Dermis blood vessel endothelial cell (primary cell): ENCODE data around the gene WWOX. TPM values are rescaled to one million over a fixed set of nuclear protein-coding genes. Genes with fewer than 3 reads are reported as not detected.

Experiments used
- DNase-seq: peaks from one replicate; pipeline ENCODE4 v3.0.0; 2010
- total RNA-seq: library from RNA; depleted of rRNA; stranded (reverse); fragments of >200 nt; gene quantifications from 2 replicates; pipeline ENCODE4 v1.2.3, GENCODE V29; 2014

The WWOX gene
- total RNA-seq, 1 donor from 2014 or later, result 14.5 TPM

DNA sequence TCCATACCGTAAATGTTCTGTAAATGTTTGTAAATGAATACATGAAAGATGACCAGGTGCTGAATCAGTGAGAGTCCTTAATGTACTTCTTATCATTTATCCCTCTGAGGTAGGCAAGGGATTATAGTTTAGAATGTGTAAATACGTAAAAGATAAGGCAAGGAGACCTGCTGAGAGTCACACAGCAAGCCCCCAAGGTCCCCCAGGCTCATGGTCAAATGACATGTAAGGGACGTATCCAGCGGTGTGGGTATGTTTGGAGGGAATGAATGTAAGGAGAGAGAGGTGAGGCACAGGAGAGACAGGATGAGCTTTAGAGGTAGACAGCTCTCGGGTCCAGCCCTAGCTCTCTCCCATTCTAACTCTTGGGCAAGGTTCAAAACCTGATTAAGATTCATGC is 341.8 kb downstream of the WWOX start:
- DNase-seq, result no peak

DNA sequence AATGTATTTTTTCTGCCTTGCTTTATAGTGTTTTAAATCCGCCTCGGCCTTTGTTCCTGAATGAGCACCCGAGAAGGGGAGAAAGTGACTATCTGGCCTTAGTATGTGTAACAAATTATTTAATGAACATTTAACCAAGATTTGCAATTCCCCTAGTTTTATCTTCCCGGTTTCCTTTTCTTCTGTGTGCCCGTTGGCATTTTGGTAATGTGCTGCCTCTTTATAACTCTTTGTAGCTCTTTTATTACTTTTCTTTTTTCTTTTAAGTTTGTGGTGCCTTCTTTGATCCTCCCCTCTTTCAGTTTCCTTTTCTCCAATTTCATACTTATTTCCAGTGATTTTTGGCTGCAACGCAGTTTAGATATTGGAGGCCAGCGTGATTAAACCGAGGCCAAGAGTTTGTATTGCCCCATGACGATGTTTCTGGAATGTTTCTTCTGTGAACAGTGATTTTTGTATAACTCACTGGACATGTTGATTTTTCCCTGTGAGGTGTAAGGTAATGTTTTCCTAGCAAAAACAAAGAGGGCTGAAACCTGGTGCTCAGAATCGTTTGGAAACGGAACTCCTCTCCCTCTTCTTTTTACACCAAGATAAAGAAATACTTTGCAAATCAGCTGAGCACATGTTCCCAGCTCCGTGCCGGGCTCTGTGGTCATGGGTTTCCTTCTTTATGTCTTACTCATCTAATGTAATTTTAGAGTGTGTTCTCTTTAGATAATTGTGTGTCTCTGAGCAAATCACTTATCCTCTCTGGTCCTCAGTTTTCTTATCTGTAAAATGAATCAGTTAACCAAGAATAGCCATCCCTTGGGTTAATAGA is 344.3 kb downstream of the WWOX start:
- no peak for DNase-seq

DNA sequence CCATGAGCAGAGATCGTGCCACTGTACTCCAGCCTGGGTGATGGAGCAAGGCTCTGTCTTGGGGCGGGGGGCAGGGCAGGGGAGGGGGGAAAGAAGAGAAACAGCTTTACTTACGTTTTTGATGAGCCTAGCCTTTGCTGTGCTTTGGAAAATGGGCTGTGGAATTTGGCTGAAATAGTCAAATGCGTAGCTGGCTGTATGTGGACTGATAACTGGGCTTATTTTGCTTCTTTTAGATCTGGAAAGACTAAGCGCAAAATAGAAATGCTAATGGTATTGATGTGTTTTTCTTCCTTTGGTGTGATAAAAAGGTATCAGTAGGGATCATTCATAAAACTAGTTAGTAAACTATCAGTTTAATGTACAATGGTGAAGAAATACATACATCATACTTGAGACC is 346.4 kb downstream of the WWOX start:
- no peak for DNase-seq

DNA sequence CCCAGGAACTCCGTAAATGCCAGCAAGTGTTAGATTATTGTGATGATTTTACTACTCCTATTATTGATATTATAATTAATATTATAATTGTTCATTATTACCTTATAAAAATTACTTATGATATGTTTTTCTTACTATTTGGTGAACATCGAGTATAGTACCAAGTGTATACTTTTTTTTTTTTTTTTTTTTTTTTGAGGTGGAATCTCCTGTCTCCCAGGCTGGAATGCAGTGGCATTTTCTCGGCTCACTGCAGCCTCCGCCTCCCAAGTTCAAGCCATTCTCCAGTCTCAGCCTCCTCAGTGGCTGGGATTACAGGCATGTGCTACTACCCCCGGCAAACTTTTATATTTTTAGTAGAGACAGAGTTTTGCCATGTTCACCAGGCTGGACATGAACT is 347.0 kb downstream of the WWOX start:
- DNase-seq, result no peak

DNA sequence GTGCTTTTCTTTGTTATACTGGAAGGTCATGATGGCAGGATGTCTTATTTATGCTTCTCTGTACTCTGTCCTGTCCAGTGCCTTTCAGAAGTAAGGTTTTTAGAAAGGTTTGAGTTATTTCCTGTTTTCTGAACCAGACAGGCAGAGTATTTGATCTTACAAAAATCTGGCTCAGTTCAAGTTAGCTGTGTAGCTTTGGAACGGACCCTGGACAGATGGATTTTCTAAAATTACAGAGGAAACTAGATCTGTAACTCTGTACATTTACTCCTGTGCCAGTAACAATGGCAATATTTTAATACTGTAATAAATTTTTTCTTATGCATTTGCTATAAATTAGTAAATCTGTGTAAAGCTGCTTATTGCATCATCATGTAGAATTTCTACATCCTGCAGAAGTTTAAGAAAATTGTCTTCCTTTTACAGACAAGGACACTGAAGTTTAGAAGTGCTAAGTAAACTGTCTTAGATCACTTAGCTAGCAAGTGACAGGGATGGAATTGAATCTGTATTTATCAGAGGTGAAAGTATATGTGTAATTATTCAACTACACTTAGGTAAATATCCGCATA is 347.6 kb downstream of the WWOX start:
- no peak for DNase-seq

DNA sequence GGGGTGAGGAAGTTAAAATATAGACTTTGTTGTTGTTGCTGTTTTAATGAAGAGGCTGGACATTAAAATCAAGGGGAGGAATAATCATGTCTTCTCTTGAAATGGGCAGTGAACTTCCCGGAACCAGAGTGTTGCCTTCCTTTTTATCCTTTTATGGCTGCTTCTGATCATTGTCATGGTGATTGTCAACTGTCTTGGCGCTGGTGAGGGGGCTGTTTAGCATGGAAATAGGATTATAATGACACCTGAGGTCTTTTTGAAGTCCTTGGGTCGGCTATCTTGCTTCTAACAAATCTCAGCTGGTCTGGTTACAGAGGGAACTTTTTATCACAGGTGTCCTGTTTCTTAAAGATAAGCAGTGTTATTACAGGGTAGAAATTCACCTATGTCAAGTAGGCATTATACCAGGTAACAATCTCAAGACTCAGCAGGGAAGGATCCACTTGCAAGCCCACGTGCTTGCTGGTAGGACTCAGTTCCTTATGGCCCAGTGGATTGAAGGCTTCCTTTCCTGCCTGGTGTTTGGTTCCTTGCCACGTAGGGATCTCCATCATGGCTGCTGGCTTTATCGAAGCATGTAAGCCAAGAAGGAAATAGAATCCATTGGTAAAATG is 349.3 kb downstream of the WWOX start:
- no peak for DNase-seq

DNA sequence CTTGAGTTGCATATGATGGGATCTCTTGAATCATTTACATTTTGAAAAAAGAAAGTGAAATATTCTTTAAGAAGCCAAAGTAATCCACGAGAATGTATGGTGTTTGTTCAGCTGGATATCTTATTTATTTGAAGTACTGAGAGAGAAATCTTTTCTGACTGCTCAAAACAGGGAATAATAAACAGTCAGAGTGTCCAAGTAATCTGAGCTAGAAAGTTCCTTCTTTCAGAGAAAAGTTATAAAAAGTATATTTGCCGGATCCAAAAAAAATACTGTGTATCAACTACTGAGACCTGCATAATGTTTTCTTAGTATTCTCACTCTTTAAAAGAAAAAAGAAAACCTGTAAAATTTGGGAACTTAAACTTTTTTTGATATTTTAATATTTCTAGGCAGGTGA is 350.8 kb downstream of the WWOX start:
- DNase-seq, result no peak

DNA sequence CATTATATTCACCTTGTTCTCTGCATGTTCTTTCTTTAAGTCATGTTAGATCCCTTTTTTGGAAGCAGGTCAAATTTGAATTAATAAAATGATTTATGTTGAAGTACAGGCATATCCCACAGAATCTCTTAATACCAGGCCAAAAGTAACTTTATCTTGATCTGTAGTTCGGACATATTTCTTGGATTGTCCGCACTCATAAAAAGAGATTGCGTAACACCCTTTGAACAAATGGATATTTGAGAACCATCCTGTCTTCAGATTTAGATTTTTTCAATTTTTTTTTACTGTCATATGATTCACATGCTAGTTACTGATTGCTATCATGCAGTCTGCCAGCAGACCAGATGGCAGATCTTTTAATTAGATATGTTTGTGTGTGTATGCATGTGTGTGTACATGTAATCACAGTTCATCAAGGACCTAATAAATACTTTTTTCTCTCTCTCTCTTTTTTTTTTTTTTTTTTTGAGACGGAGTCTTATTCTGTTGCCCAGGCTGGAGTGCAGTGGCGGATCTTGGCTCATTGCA is 352.6 kb downstream of the WWOX start:
- DNase-seq, result no peak

DNA sequence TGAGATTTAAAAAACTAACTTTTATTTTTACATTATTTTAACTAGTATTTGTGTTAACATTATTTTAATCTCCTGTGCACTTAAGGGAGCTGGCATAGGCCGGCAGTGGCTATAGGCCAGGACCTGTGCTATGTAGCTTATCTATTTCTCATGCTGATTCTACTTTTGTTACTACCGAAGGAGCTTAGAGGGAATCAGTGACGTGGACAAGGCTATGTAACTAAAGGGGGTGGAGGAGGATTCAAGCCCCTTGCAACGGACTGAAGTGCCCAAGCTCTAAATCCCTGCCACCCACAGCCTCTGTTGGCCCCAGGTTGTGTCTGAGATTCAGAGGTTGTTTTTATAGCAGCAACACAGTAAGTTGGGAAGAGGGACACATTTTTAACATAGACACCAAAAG is 356.4 kb downstream of the WWOX start:
- DNase-seq, result no peak

DNA sequence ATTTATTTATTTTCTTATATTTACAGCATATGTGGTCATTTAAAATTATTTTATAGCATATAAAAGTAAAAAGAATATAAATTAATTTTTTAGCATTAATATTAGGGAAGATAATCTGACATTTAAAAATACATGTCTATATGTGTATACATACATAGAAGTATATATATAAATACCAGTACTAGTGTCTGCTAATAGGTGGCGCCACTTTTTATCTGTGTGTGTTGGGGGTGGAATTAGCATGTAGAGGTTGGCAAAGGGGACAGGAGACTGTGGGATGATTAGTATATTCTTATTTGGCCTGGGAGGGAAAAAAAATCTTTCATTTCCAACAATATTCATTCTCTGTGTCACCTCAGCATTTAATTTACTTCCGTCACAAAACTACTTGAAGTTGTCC is 359.1 kb downstream of the WWOX start:
- no peak for DNase-seq

DNA sequence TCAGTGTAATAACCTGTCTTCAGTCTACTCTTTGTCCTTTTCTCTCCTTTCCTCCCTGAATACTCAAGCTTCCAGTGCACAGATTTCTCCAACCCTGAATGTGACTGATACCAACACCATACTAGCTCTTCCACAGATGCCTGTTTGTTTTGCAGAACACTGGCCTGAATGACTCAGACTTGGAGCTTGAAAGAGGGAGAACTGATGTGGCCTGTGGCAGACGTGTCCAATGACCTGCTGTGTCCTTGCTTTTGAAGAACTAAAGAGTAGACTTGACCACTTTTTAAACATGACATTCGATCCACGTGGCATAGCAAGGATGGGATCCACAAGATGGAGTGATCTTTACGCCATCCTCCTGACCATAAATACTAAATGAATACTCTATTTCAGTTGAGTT is 361.0 kb downstream of the WWOX start:
- DNase-seq, result no peak

DNA sequence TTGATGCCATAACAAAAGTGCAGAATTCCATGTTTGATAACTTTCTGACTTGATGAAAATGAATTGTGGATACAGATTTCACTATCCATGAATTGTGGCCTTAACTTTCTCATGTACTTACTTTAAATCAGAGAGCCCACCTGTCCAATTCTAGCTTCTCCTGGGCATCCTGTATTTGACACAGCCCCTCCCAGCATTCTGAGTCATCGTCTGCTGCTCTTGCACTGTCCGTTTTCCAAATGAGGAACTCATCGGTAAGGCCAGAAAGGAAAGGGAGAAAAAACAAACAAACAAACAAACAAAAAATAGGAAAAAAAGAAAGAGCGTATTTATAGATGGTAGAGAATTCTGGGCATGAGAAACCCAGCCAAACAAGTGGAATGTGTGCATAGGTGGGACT is 361.6 kb downstream of the WWOX start:
- no peak for DNase-seq

DNA sequence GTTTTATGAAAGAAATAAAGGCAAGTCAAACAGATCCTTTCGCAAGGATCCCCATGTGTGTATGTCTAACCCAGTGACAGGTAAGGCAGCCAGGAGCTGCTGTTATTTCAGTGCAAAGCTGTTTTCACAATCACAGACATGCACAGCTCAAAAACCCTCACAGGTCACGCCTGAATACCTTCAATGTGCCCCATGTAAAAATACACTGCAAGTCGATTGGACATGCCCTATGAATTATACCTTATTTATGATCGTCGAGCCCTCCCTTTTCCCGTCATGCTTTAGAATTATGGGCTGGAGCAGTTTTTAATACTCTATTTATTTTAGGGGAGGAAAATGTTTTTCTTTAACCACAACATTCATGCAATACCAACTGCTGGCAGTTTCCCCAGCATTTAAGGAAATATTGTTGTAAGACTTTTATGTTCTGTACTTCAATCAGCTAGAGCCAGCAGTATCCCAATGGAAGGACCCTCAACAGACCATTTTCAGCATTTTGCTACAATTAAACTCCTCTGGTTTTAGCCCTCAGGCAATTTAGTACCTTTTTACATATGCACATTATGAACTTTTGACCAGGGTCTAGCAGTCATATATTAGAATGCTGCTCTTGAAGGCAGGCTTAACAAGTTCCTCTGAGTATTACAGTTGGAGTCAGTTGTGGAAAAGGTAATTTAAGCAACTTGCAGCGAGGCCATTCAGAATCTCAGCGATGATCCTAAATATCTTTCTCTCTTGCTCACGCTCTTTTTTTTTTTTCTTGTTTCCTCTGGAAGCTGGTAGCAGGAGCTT is 362.2 kb downstream of the WWOX start:
- DNase-seq, result no peak

DNA sequence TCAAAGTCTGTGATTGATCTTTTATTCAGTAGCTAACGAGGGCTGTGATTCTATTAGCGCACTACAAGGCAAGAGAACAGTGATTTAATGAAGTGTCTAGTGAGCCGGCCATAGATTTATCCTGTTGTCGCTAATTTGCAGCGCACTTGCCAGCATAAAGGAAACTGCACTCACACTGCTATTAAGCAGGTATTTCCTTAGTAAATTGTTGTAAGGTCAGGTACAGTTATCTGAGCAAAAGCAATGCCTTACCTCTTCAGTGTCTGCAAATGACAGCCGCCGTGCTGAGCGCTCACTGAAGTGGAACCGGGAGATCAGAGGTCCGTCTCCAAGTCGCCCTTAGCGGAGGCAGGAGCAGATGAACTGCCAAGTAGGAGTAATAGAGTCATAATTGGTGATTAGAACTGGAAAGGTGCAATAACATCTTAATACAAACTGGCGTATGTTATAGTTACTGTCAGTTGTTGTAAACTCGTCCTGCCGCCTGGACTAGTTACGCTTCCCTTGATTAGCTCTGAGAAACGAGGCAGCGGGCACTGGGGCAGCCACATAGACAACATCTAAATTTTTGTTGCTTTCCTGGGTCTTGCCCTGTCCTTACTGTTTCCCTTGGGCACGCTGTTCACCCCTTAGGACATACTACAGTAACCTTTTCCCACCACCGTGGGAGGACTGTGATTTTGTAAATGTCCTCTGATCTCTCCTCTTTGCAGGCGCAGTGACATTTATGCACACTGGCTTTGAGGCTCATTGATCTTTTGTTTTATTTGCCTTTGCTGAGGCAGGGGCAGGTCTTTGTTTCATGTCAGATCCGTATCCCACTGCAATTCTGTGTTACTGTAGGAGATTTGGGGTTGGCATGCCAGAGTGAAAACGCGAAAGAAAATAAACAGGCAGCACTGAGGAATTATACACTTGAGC is 363.1 kb downstream of the WWOX start:
- DNase-seq, result no peak

DNA sequence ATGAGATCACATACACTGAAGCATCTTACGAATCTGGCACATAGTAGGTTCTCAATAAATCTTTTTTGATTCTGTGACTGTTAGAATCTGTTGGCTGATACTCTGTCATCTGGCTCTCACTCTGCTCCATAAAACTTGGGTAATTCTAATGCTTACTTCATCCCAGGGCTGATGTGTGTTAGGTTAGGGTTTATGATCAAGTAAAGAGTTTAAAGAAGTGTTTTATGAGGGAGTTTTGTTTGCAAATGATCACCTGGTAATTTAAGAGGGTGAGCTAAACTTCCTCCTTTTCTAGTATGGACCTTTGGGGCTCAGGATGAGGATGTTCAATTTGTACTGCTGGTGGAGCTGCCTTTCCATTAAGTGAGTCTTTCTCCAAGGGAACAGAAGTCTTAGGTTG is 364.1 kb downstream of the WWOX start:
- no peak for DNase-seq

DNA sequence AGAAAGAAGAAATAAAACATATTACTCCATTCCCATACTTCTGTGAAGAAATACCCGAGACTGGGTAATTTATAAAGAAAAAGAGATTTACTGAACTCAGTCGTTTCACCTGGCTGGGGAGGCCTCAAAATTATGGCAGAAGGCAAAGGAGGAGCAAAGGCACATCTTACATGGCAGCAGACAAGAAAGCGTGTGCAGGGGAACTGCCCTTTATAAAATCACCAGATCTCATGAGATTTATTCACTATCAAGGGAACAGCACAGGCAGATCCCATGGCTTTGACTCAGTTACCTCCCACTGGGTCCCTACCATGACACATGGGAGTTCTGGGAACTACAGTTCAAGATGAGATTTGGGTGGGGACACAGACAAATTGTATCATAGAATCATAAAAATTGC is 365.4 kb downstream of the WWOX start:
- no peak for DNase-seq

DNA sequence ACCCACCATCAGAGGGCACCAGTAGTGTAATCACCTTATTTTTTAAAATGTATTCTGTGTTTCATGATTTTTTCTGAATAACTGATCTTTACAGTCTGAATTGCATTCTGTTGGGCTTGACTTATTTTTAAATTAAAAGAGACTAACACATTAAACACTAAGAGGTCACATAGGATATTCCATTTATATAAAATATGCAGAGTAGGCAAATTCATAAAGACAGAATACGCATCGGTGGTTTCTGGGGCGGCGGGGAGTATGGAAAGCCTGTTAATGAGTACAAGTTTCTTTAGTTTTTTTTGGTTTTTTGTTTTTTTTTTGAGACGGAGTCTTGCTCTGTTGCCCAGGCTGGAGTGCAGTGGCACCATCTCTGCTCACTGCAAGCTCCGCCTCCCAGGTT is 366.3 kb downstream of the WWOX start:
- DNase-seq, result no peak

DNA sequence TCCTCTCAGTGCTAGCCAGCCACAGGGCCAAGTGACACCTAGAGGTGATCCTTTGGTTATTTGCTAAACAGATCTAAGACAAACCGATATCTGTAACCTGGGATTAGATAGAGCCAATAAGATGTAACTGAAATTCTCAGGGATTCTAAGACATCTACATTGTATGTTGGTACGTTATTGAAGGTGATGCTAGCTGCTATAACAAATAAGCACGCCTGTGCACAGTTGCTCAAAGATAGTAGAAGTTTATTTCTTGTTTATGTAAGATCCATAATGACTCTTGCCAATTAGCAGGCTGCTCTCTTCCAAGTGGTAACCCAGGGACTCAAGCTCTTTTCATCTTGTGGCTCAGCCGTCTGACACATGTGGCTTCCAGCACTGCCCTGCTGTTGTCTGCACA is 370.3 kb downstream of the WWOX start:
- no peak for DNase-seq

DNA sequence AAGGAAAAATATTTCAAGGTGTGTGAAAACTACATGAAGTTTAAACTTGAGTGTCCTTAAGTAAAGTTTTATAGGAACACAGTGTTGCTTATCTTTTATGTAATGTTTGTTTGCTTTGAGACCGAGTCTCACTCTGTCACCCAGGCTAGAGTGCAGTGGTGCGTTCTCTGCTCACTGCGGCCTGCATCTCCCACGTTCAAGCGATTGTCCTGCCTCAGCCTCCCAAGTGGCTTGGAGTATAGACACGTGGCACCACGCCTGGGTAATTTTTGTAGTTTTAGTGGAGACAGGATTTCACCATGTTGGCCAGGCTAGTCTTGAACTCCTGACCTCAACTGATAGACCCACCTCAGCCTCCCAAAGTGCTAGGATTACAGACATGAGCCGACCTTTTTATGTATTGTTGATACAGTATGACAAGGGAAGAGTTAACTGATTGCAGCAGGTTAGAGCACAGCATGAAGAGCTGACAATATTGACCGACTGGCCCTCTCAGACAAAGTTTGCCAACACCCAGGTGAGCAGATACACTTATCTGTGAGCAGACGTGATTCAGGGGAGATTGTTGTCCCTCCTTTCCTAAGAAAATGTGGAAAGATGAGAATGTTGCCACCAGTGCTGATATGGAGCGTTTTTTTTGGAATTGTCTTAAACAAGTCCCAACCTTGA is 373.7 kb downstream of the WWOX start:
- no peak for DNase-seq

DNA sequence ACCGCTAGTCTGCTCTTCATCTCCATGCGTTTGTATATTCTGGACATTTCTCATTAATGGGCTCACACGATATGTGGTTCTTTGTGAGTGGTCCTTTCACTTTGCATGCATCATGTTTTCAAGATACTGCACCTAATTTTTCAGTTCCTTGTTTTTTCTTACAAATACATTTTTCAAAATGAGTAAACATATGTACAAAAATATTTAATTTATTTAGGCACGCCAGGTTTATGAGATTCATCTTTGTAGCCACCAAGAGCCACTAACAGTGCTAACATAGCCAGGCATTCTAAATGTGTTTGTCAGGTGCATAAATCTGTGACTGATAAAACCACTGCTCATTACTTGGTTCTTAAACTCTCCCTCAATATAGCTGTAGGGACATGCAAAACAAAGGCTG is 375.3 kb downstream of the WWOX start:
- DNase-seq, result no peak

DNA sequence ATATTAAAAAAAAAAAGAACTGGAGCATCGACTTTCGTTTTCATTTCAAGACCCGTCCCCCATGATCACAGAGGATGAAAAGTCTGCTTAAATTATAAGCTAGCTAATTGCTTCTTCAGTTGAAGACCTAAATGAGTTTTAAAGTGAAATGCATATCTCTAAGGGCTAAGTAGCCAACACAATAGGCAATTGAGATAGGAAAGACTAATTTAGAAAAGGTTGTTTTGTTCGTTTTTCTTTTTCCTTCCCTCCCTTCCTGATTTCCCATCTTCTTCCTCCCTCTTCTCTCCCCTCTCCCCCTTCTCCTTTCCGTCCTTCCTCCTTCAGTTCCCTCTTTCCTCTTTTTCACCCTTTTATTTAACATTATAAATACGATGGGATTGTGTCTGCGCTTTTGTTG is 377.2 kb downstream of the WWOX start:
- no peak for DNase-seq
